Naive B cell (primary cell): ENCODE measurements around the gene UBN1. TPM values are rescaled to one million over a fixed set of nuclear protein-coding genes. Genes with fewer than 3 reads are reported as not detected.

Experiments used
- ATAC-seq, 2 donors: fragments of 150-1000 bp; cut with Tn5 transposase; 2 replicates each; pipeline ENCODE4 v1.10.0; 2021; ENCODE audit warnings: low read depth in 2 of 2, mild to moderate bottlenecking in 2 of 2, moderate library complexity in 2 of 2
- DNase-seq: peaks from one replicate; pipeline ENCODE4 v3.0.0; 2022
- H3K27ac Mint-ChIP-seq, 6 donors: one replicate each; pipeline ENCODE4 v1.8.0; 2020 to 2022; ENCODE audit warnings: mild to moderate bottlenecking in 6 of 6, mixed read lengths in 6 of 6, moderate library complexity in 5 of 6, inconsistent platforms in 2 of 6
- H3K27me3 Mint-ChIP-seq, 3 donors: one replicate each; pipeline ENCODE4 v1.8.0; 2021 to 2022; ENCODE audit warnings: mixed read lengths in 3 of 3, mild to moderate bottlenecking in 1 of 3
- H3K36me3 Mint-ChIP-seq, 2 donors: one replicate each; pipeline ENCODE4 v1.8.0; 2020 to 2022; ENCODE audit warnings: mixed read lengths in 2 of 2, inconsistent platforms in 1 of 2, mild to moderate bottlenecking in 1 of 2
- H3K4me1 Mint-ChIP-seq, 3 donors: one replicate each; pipeline ENCODE4 v1.8.0; 2020 to 2022; ENCODE audit warnings: mixed read lengths in 3 of 3, inconsistent platforms in 1 of 3, mild to moderate bottlenecking in 1 of 3, moderate library complexity in 1 of 3
- H3K4me3 Mint-ChIP-seq, 8 donors: one replicate each; pipeline ENCODE4 v1.8.0; 2020 to 2022; ENCODE audit warnings: mild to moderate bottlenecking in 8 of 8, mixed read lengths in 8 of 8, moderate library complexity in 8 of 8, inconsistent platforms in 2 of 8
- H3K9me3 Mint-ChIP-seq, 7 donors: one replicate each; pipeline ENCODE4 v1.8.0; 2020 to 2022; ENCODE audit warnings: mixed read lengths in 7 of 7, mild to moderate bottlenecking in 5 of 7, inconsistent platforms in 2 of 7, moderate library complexity in 1 of 7
- polyA plus RNA-seq, 6 donors: library from polyadenylated mRNA; unstranded; fragments of 300-500 nt; fragmentation: Illumina TruSeq; gene quantifications; one replicate each; pipeline ENCODE4 v1.2.3, GENCODE V29; 2021; ENCODE audit warnings: low read depth in 6 of 6

UBN1 gene
- polyA plus RNA-seq, 6 donors from 2014 or later, result 4.3 to 19.2 (median 11.9) TPM

DNA sequence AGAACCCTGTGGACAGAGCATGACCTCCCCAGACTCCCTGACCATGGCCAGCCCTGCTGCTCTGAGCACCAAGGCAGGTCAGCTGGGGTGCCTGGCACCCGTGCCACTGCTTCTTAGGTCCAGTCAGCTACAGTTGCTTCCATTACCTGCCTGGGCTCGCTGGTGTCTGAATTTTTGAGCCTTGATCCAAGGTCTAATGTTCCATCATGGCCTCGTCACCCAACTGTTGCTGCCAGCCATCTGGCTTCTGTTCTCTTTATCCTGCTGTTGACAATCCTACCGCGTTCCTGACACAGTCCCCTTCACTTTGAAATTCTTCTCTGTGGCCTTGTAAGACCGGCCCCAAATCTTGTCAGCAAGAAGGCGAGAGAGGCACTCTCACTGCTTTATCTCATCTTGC is 16.9 kb upstream of the UBN1 start:
- Mint-ChIP-seq H3K36me3 (peaks cover 22 to 29% of the 10 kb centered on the region in 2 donors), H3K27me3 (no peaks in the 10 kb centered on the region), H3K4me1 (peaks cover 13 to 21% (median 17%) of the 10 kb centered on the region in 3 donors), H3K9me3 (no peaks in the 10 kb centered on the region), H3K27ac (peak overlapping the region in 2 of 6 donors; percentile 67 to 76), H3K4me3 (no peak overlapping the region)
- no peak for DNase-seq
- ATAC-seq, result no peak

- H3K9me3 Mint-ChIP-seq, result no peaks in the 10 kb centered on the region
- H3K36me3 Mint-ChIP-seq, result peaks cover 22 to 27% of the 10 kb centered on the region in 2 donors
- ATAC-seq, result no peak
- DNase-seq, result no peak
- peak overlapping the region in 1 of 6 donors; percentile 87 for H3K27ac Mint-ChIP-seq
- H3K4me1 Mint-ChIP-seq, result peaks cover 13 to 21% (median 17%) of the 10 kb centered on the region in 3 donors
- H3K27me3 Mint-ChIP-seq, result no peaks in the 10 kb centered on the region
- no peak overlapping the region for H3K4me3 Mint-ChIP-seq
Measured at GRCh38 chr16:4831616-4832015, 15.7 kb upstream of the UBN1 start.

GRCh38 chr16:4832698-4833343 is 14.5 kb upstream of the UBN1 start:
- Mint-ChIP-seq H3K4me3 (peak overlapping the region in 2 of 8 donors; percentile 34 to 37), H3K4me1 (peaks cover 13 to 21% (median 17%) of the 10 kb centered on the region in 3 donors), H3K36me3 (peaks cover 22 to 27% of the 10 kb centered on the region in 2 donors), H3K27me3 (no peaks in the 10 kb centered on the region), H3K27ac (peak overlapping the region in 3 of 6 donors; percentile 20 to 55 (median 23)), H3K9me3 (no peaks in the 10 kb centered on the region)
- DNase-seq, result no peak
- peak; percentile 38 to 66 for ATAC-seq

- Mint-ChIP-seq H3K36me3 (peaks cover 22 to 27% of the 10 kb centered on the region in 2 donors), H3K27ac (peak overlapping the region in 2 of 6 donors; percentile 4 to 7)
Measured at GRCh38 chr16:4833584-4833983, 13.7 kb upstream of the UBN1 start.

GRCh38 chr16:4836727-4837126 is 10.6 kb upstream of the UBN1 start:
- peaks cover 22% of the 10 kb centered on the region in 2 donors for H3K36me3 Mint-ChIP-seq

More at GRCh38 chr16:4833584-4833983, 13.7 kb upstream of the UBN1 start:
- peaks cover 13 to 21% (median 17%) of the 10 kb centered on the region in 3 donors for H3K4me1 Mint-ChIP-seq
- no peak overlapping the region for H3K4me3 Mint-ChIP-seq
- DNase-seq (no peak), ATAC-seq (peak in 1 of 2 donors; percentile 64)
- no peaks in the 10 kb centered on the region for H3K9me3 Mint-ChIP-seq
- H3K27me3 Mint-ChIP-seq, result no peaks in the 10 kb centered on the region

GRCh38 chr16:4837733-4838501 is 9.4 kb upstream of the UBN1 start:
- Mint-ChIP-seq H3K27me3 (no peaks in the 10 kb centered on the region), H3K4me1 (peaks cover 7 to 12% (median 8%) of the 10 kb centered on the region in 3 donors), H3K27ac (peak overlapping the region in 1 of 6 donors; percentile 70), H3K4me3 (no peak overlapping the region), H3K36me3 (peaks cover 10 to 12% of the 10 kb centered on the region in 2 donors), H3K9me3 (no peaks in the 10 kb centered on the region)
- ATAC-seq (no peak), DNase-seq (no peak)

More at GRCh38 chr16:4836727-4837126, 10.6 kb upstream of the UBN1 start:
- Mint-ChIP-seq H3K27me3 (no peaks in the 10 kb centered on the region), H3K4me1 (peaks cover 11 to 21% (median 13%) of the 10 kb centered on the region in 3 donors), H3K4me3 (no peak overlapping the region), H3K9me3 (no peaks in the 10 kb centered on the region), H3K27ac (peak overlapping the region in 2 of 6 donors; percentile 44 to 59)
- DNase-seq (no peak), ATAC-seq (no peak)

DNA sequence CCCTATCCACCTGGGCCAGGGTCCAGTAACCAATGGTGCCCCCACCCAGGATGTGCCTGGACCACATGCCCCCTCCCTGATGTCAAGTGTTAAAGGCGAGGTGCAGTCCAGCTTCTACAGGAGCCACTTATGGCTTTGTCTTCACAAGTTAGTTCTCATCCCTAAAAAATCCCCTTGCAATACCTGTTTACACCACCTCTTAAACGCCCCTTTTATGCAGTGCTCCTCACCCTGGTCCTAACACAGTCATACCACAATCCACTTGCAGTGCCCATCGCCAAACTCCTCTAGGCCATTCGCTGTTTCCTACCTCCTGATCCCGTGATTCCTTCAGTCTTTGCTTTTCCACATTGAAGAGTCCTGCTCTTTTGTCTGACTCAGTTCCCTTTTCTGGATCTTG is 7.3 kb upstream of the UBN1 start:
- ATAC-seq, result no peak
- Mint-ChIP-seq H3K27me3 (no peaks in the 10 kb centered on the region), H3K4me1 (peaks cover 0 to 4% (median 3%) of the 10 kb centered on the region in 3 donors), H3K9me3 (no peaks in the 10 kb centered on the region), H3K4me3 (no peak overlapping the region), H3K36me3 (peaks cover 9 to 12% of the 10 kb centered on the region in 2 donors), H3K27ac (peak overlapping the region in 2 of 6 donors; percentile 48 to 83)
- DNase-seq, result no peak

DNA sequence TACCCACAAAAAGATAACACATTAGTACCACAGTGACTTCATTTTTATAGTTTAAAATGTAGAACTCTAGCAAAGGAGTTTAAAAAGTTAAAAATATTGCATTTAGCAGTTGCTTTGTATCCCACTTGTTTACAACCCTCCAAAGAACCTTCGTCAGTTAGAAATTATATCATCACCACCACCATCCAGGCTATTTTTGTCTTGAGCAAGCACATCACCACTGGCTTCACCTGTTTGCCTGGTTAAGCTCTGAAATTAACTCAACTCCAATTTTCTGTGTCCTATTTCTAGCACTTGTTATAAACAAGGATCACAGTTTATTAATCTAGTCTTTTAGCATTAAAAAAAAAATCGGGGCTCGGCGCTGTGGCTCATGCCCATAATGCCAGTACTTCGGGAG is 6.3 kb upstream of the UBN1 start:
- H3K9me3 Mint-ChIP-seq, result no peaks in the 10 kb centered on the region
- peaks cover 9 to 12% of the 10 kb centered on the region in 2 donors for H3K36me3 Mint-ChIP-seq
- peak overlapping the region in 1 of 6 donors; percentile 34 for H3K27ac Mint-ChIP-seq
- peaks cover 8 to 13% (median 10%) of the 10 kb centered on the region in 3 donors for H3K4me1 Mint-ChIP-seq
- no peak for DNase-seq
- H3K27me3 Mint-ChIP-seq, result no peaks in the 10 kb centered on the region
- no peak overlapping the region for H3K4me3 Mint-ChIP-seq
- ATAC-seq, result no peak

DNA sequence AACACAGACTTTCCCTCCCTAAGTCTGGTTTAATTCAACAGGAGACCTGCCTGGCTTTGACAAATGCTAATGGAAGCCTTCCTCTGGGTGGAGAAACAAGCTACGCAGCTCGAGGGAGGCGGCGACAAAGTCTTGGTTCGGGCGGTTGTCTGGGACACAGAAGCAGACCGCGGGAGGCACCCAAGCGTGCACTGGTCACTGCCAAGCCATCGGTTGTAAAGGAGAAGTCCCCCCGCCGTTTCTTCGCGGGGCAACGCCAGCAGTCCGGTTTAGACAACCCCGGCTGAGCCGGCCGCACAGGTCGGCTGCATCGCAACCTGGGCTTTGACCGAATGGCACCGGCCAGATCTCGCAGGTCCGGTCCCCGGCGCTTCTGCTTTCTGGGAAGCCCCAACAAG is 779 bp upstream of the UBN1 start:
- Mint-ChIP-seq H3K36me3 (no peaks in the 10 kb centered on the region), H3K4me1 (peaks cover 24 to 46% (median 40%) of the 10 kb centered on the region in 3 donors), H3K4me3 (peak overlapping the region; percentile 83 to 96 (median 90)), H3K27me3 (no peaks in the 10 kb centered on the region), H3K9me3 (no peaks in the 10 kb centered on the region), H3K27ac (peak overlapping the region; percentile 91 to 96 (median 94))
- DNase-seq (peak; percentile 27), ATAC-seq (no peak)

DNA sequence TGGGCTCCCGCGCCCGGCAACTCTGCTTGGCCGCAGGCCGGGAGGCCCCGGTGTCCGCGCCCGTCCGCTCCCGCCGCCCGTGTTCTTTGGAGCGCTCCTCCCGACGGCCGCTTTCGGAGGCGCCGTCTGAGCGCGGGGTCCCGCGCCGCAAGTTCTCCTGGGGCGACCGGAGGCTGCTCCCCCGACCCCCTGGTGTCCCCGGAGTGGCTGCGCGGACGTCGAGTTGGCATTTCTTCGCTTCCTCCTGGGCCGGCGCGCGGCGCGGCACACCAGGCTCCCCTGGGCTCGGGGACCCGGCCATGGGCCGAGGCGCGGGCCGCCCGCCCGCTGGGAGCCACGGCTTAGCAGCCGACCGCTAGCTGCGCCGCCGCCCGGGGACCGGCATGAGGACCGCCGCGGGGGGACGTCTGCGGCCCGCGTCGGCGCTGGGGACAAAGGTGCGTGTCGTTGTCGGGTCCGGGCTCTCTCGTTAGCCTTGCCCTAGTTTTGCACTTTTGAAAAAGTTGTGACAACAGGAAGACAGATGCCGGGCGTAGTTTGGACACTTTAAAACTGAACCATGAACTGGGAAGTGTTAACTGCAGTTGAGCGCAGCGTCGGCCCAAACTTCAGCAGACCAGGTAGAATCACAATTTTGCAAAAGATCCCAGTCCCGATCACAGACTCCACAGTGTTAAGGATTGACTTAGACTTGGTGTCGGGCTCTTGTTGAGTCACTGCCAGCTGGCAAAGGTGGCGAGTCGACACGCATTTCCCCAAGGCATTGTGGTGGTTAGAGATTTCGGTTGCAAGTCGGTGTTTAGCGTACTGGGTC is 700 bp downstream of the UBN1 start:
- Mint-ChIP-seq H3K36me3 (no peaks in the 10 kb centered on the region), H3K27ac (peak overlapping the region; percentile 62 to 96 (median 95)), H3K4me3 (peak overlapping the region; percentile 85 to 97 (median 90)), H3K4me1 (peaks cover 30 to 54% (median 41%) of the 10 kb centered on the region in 3 donors), H3K27me3 (no peaks in the 10 kb centered on the region), H3K9me3 (no peaks in the 10 kb centered on the region)
- DNase-seq, result peak; percentile 22
- ATAC-seq, result peak; percentile 28 to 36

DNA sequence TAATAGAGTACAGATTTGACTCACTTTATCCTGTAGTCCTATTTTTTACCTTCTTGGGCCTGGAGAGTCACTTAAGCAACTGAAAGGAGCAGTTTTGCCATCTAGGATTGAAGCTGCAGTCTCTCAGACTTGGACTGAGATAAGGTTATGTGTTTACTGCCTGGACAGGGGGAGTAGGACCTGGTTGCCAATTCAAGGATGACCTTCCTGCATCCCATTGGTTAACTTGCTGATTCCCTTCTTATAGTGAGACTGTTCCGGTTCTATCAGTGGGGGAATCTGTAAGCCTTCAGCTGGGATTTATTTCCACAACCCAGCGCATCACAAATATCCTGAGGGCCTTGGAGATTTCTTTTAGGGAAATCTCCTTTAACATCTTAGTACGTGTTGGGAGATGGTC is 2.9 kb downstream of the UBN1 start:
- DNase-seq (no peak), ATAC-seq (no peak)
- Mint-ChIP-seq H3K36me3 (no peaks in the 10 kb centered on the region), H3K27me3 (no peaks in the 10 kb centered on the region), H3K4me1 (peaks cover 30 to 53% (median 41%) of the 10 kb centered on the region in 3 donors), H3K4me3 (peak overlapping the region in 1 of 8 donors; percentile 73), H3K27ac (no peak overlapping the region), H3K9me3 (no peaks in the 10 kb centered on the region)

GRCh38 chr16:4852221-4852872 is 5.1 kb downstream of the UBN1 start:
- H3K9me3 Mint-ChIP-seq, result no peaks in the 10 kb centered on the region

More at GRCh38 chr16:4852221-4852872, 5.1 kb downstream of the UBN1 start:
- no peak overlapping the region for H3K4me3 Mint-ChIP-seq
- peaks cover 19 to 39% (median 28%) of the 10 kb centered on the region in 3 donors for H3K4me1 Mint-ChIP-seq
- ATAC-seq (no peak), DNase-seq (no peak)
- no peaks in the 10 kb centered on the region for H3K27me3 Mint-ChIP-seq
- peaks cover 0 to 7% of the 10 kb centered on the region in 2 donors for H3K36me3 Mint-ChIP-seq
- H3K27ac Mint-ChIP-seq, result peak overlapping the region in 1 of 6 donors; percentile 13
